GM18867 (cell line): ENCODE data around the gene KIRREL3.

Experiments used
- ATAC-seq: cut with Tn5 transposase; IDR thresholded peaks from one replicate; pipeline ENCODE4 v1.9.1; 2021; ENCODE audit warnings: mild to moderate bottlenecking, moderate library complexity; ENCODE audit not compliant: unreplicated experiment

Gene KIRREL3

DNA sequence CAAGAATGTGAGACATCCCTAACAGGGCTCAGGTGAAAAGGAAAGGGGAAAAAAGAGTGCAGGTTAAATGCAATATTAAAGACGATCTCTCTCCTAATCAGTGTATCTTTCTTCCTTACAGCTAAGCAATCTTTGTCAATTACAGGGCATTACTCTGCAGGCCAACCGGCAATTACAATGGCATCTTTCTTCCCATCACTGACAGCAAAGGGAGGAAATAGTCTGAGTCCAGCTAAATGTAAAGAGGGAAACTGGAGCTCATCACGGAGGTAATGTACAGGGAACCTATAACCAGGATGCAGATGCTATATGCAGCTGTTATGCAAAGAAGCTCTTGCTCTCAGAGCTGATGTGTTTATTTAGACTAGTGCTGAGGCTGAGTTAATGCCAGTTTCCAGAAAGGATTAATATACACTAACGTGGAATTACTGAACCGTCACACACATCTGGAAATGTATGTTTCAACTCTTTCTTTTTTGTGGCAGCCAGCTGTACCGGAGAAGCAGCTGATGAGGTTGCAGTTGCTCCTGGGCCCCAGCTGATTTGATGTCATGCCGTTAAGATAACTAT is 121.6 kb downstream of the KIRREL3 start:
- ATAC-seq, result no peak

DNA sequence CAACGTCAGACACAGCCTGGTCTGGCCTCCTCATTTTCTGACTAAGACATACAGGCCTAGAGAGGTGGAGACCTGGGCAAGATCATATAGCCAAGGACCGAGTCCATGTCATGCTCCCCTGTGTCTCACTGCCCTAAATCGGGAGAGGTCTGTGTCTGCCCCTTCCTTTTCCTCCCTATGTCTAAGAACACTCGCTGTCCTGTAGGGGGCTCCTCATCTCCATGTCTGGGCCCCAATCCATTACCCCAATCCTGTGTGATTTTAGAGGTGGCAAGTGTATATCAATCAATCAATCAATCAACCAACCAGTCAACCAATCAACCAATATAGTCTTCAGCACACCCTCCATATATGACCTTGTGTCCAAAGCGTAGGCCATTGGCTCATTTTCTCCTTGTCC is 125.7 kb downstream of the KIRREL3 start:
- ATAC-seq, result peak; percentile 38

DNA sequence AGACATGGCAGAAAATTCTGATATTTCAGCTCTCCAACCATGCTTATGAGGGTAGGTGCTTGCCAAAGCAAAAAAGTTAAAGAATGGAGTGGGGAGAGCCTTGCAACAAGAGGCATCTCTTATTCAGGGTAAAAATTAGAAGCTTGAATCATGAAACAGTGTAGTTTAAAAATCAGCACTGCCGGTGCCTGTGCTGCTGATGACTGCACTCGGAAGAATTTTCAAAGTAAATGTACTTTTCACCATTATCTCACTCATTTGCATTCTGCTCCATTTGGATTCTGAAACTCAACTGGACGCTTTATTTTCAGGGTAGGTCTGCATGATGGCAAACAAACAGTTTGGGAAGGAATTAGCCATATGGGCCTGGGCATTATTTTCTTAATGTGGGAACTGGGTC is 126.3 kb downstream of the KIRREL3 start:
- ATAC-seq, result no peak

DNA sequence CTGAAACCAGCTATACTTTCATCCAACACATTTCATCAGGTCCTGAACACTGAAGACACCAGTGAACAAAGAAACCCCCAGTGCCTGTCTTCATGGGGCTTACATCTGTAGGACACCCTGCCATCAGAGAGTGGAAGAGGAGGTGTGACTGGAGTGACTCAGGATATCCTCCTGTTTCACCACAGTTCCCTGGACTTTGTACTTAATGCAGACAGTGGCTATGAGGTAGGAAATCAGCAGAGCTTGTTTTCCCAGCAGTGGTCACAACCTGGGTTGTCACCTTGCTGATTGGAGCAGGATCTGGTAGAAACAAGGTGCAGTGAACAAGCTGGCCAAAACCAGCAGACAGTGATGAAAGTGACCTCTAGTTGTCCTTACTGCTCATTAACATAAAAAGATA is 128.8 kb downstream of the KIRREL3 start:
- no peak for ATAC-seq

DNA sequence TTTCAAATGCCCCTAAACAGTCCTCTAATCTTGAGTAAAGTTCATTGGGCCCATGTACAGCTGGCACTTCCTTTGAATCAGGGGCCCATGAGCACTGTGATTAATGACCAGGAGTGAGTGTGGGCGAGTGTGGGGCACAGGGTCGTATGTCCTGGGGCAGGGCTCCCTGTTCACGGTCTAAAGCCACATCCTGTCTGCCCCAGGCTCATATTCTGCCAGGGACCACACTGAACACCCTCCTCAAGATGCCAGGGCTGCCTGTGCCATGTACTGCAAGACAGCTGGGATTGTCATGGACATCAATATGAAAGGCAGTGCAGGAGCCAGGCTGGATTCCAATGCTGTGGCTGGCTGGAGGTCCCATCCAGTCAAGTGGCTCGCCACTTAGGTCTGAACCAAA is 130.5 kb downstream of the KIRREL3 start:
- ATAC-seq, result no peak

DNA sequence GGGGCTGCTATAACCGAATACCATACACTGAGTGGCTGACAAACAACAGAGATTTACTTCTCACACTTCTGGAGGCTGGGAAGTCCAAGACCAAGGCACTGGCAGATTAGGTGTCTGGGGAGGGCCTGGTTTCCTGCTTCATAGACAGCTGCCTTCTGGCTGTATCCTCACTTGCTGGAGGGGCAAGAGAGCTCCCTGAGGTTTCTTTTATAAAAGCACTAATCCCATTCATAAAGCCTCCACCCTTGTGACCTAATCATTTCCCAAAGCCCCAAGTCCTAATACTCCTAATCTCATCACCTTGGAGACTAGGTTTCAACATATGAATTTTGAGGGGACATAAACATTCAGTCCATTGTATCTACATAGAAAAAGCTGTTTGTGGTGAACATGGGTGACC is 131.8 kb downstream of the KIRREL3 start:
- no peak for ATAC-seq

DNA sequence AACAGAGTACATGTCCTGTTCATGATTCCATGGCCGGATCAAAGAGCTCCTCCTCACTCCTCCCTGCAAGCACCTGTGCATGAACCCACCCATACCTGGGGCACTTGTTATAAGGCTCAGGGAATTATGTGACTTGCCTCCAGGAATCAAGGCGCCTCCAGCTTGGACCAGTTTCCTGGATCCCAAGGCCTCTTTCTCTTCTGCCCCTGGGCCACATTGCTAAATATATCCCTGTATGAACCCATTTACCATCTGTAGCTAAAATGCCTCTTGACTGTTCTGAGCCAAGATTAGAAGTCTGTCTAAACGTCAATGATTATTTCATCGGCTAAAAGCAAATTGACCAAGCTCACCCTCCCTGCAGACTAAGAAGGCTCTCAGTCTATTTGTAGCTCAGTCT is 135.6 kb downstream of the KIRREL3 start:
- no peak for ATAC-seq

DNA sequence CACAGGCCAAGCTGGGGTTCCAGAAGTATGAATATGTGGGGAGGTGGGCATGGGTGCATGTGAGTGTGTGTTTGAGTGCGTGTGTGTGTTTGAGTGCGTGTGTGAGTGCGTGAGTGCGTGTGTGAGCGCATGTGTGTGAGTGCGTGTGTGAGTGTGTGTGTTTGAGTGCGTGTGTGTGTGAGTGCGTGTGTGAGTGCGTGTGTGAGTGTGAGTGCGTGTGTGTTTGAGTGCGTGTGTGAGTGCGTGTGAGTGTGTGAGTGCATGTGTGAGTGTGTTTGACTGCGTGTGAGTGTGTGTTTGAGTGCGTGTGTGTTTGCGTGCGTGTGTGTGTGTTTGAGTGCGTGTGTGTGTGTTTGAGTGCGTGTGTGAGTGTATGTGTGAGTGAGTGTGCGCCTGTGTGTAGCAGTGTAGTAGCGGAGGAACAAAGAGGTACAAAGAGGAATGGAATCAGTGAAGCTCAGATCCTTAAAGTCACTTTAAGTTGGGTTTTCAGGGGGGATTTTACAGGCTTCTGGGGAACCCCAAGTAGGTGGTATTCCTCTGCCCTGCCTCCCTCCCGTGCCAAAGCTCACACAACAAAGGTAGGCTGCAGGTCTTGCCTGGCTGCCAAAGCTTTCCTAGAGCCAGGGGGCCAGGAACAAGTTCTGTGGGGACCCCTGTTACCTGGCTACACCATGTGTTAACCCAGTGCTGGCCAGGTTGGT is 137.1 kb downstream of the KIRREL3 start:
- no peak for ATAC-seq

DNA sequence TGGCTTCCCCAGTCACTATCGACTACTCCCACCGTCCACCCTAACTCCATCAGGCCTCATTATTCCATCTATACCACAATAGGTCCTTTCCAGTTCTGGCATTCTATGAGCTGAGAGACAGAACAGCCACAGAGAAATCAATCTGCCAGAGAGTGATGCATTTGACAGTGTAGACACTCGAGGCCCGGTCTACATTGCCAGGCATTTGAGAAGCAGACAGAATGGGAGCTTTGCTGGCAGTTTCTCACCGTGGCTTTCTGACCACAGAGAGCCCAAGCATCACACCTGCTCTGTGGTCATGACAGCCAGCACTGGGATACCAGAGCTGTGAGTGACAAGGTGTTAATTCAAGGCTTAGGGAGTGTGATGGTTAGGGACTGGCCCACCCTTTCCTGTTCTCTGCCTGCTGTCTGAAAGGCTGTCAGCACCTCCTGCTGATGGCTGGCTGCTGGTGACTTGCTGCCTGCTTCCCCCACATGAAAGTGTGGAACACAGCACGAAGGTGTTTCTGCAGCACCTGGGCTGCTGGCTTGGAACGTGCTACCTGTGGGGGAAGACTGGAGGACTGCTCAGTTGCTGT is 137.8 kb downstream of the KIRREL3 start:
- peak; percentile 89 for ATAC-seq

DNA sequence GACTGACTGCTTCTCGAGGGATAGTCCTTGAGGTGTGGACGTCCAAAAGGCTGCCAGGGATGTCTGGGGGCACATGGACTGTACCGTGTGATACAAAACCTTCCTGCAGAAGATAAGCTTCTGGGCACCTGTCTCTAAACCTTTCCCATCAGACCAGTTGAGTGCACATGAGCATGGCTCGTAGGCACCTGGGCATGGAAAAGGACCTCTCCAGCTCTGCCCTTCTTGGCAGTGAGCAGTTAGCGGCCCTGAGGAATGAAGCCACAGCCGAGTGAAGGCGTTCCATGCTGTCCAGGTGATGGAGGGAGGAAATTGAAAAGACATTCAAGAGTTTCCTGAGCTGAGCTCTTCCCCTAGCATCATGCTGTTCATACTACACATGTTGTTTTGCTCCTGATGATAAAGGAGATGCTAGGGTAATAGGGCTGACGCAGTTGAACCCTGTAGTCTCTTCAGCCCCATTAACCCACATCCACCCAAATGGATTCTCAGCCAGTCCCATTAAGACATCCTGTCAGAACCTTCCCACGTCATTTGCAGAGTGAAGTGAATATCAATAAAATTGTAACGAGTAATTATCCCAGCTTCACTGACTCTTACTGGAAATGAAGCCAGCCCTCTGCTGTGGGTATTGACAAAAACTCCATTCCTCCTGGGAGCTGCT is 138.6 kb downstream of the KIRREL3 start:
- ATAC-seq, result no peak

DNA sequence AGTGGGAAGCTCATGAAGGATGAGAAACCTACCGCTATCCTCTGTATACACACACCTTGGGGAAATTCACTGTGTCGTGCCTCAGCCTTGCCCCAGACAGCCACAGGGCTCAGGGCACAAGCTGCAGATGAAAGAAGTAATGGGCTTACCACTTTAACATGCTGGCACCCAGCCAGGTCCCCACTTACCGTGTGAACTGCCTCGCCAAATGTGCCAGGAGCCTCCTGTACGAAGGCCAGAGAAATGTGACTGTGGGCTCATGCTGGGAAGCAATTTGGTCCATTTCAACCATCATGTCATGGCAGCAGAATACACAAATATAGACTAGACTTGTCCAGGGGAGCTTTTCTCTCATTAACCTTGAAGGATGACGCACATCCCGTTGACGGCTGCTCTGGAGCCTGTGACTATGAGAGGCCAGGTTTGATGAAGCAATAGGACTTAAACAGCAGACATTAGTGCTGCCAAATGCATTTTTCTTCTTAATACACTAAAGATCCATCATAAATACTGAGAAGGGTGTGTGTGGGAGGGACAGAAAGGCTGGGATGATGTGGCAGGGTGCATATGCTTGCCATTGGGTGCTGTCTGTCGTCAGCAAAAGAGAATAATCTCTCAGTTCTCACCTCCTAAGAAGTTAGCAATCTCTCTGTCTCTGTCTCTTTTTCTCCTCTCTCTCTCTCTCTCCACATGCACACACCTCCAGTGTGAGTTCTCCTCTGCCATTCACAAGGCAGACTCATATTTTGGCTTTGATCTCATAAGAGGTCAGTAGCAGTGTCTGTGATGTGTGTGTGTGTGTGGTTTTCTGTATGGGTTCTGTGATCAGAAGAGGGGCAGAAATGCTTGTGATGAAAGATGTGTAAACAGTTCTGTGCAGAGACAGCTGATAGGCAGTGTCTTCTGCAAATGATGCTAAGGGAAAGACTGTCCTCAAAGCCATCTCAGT is 142.4 kb downstream of the KIRREL3 start:
- ATAC-seq, result no peak

DNA sequence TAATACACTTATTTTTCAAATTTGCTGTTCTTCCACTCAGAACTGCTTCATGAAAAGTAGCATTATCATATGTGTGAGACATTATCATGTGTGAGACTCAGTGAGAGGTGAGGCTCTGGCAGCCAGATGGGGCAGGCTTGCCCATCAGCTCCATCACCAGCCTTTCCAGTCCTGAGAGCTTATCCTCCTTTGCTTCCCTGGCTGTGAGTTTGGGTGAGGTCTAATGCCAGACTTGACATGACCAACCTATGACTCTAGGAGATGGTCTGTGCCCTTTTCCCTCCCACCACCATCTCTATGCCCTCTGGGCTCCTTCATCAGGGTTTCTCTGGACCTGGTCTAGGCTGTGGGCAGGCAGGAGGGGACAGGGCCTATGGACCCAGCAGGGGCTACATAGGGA is 145.0 kb downstream of the KIRREL3 start:
- no peak for ATAC-seq

DNA sequence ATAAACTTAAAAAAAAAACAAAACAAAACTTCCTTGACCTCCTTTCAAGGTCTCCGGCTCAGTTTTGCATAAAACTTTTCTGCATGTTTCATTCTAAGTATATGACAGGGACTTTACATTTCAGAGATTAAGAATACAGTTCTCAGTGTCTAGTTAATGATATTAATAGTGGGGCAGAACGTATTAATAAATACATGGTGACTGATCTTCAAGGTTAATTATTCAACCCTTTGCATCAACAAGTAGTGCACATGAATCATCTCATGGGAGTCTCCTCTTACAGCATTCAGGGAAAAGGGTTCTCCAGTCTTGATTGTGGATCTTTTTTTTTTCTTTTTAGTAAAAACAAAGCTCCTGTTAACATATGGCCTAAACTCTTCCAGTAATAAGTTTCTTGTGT is 146.8 kb downstream of the KIRREL3 start:
- peak; percentile 77 for ATAC-seq

DNA sequence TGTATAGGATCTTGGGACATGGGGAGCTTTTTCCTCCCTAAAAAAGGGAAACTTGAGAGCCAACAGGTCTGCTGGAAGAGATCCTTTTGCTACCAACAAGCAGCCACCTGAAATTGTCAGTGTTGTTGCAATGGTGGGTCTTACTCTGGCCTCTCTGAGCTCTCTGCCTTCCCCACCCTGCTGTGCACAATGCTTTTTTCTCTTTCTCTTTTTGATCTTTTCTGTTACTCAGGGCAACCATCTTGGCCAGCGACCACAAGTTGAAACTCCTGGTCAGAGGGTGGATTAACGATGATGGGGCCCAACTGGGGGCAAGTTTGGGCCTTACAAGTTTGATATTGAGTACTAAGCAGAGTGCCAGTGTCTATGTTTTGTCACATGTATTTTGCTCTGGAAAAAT is 155.8 kb downstream of the KIRREL3 start:
- ATAC-seq, result no peak

DNA sequence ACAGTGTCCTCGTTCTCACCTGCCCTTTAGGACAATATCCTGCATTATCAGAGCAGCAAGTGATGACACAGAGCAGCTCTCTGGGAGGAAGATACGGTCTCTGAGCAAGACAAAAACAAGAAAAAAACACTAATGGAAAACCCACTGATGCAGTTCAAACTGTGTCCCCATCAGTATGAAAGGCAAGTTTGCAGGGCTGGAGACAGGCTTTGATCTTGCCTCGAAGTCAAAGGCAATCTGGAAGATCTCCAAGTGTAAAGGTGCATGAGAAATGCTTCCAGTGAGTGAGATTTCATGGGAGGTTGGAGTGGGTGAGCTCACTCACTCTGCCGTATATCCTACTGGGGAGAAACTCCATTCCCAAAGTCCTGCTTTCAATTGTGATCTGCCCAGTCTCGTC is 157.5 kb downstream of the KIRREL3 start:
- ATAC-seq, result no peak

DNA sequence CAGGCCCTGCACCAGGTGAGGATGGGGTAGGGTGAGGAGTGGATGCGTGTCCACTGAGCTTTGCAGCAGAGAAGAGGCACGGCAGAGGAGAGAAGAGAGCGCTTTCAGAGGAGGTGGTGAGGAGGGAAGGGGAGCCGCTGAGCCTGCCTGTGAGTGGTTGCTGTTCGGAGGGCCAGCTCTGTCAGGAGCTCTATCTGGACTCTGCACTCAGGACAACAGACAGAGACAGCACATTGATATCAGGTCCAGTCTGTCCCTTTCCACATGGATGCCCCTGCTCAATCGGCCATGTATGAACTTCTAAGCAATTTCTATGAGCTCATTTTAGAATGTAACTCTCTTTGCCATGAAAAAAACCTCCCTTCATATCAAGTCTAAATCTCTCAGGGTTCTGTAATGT is 158.6 kb downstream of the KIRREL3 start:
- ATAC-seq, result no peak

DNA sequence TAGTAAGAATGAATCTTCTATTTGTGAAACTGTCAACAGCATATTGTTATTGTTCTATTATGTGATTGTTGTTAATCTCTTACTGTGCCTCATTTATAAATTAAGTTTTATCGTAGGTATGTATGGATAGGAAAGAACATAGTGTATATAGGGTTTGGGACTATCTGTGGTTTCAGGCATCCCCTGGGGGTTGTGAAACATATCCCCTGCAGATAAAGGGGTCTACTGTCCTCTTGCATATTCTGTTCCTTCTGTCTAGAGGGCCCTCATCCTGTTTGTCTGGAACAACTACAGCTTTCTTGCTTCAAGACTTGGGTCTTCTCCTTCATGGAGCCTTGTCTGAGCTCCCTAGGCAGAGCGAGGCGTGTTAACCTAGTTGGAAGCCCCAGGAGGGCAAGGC is 159.6 kb downstream of the KIRREL3 start:
- no peak for ATAC-seq

DNA sequence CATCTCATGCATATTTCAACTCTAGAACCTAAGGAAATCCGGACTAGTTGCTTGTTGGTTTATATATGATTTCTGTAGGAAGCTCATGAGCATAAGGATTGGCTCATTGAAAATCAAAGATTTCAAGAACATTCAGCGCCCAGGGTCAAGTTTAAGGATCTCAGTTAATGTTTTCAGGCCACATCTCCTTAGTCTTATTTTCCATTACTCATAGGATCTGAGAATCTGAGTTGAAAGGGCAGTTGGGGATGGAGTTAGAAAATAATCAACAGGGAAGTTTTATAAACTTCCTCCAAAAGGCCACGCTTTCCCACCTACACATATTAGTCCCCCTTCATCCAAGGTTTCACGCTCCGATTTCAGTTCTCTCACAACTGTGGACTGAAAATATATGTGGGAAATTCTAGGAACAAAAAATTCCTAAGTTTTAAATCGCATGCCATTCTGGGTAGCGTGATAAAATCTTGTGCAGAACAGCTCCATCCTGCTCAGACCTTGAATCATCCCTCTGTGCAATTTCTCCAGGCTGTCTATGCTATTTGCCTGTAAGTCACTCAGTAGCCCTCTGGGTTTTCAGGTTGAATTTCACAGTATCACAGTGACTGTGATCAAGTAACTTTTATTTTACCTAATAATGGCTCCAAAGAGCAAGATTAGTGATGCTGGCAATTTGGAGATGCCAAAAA is 160.2 kb downstream of the KIRREL3 start:
- no peak for ATAC-seq

DNA sequence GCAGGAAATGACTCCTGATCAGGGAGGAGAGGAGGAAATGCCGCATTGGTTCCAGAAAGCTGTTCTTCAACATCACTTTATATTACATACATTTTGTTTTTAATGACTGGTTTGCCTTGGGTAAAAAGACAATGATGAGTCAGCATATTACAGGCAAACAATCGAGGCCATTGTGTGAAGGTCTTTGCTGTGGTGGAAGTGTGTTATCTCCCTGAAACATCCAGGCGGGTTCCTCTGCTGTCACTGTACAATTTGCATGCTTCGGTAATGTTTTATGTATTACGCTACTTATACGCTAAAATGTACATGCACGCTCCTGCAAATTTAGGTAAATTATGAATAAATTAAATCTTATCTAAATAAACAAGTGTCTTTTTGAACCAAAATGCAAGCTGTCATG is 161.1 kb downstream of the KIRREL3 start:
- ATAC-seq, result no peak

DNA sequence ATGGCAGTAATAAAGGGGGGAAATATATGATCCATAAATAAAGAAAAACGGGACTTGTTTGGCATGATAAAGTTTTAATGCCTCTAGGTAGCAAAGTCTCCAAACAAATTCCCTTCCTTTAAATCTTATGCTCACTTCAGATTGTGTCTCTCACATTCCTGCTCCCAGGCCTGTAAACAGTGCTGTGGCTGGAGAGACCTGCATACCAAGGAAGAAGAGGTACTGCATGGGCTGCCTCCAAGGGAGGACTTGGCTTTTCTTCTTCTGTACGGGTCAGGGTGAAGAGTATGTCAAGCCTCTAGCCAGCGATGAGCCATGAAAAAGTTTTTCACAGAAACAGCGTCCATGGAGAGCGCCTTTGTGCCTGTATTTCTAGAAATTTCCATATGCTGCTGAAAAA is 161.8 kb downstream of the KIRREL3 start:
- no peak for ATAC-seq
